ENCODE data around the gene TPO. TPM values are rescaled to one million over a fixed set of nuclear protein-coding genes. Genes with fewer than 3 reads are reported as not detected.
A peak's percentile ranks its signal among the peaks of the same experiment; 100 is the strongest.
"Not testable (repeated sequence)": the region's sequence is repeated elsewhere in the genome, so short reads cannot be mapped to it uniquely, and the experiment has no call there.

TPO gene
- polyA plus RNA-seq, 4 donors: 0.34 to 1.7 (median 1.4) TPM; not detected in 1

GRCh38 chr2:1486670-1487069 is 73.4 kb downstream of the TPO start:
- no peaks in the 10 kb centered on the region for H3K9me3 ChIP-seq (ENCODE audit: control insufficient read depth in 2 of 2, insufficient read depth in 1 of 2, low read depth in 1 of 2, low read length in 1 of 2)
- FAIRE-seq (no peak), DNase-seq (no peak)
- H3K27ac ChIP-seq (ENCODE audit: low read depth in 1 of 3, low read length in 2 of 3): no peak overlapping the region
- H3K36me3 ChIP-seq (ENCODE audit: control insufficient read depth in 3 of 3, insufficient read depth in 2 of 3, low read depth in 1 of 3, low read length in 3 of 3): no peaks in the 10 kb centered on the region
- H3K27me3 ChIP-seq (ENCODE audit: control insufficient read depth in 3 of 3, insufficient read depth in 3 of 3, low read length in 3 of 3): no peaks in the 10 kb centered on the region
- WGBS, 3 donors: 86 to 96% (median 92%) methylated on average over 11 of the region's 11 CpGs
- no peaks in the 10 kb centered on the region for H3K4me1 ChIP-seq (ENCODE audit: control insufficient read depth in 3 of 3, insufficient read depth in 2 of 3, low read depth in 1 of 3, low read length in 2 of 3)
- no peak overlapping the region for H3K4me3 ChIP-seq (ENCODE audit: low read depth in 1 of 3, low read length in 3 of 3)

- Histone ChIP-seq H3K9me3 (ENCODE audit: control insufficient read depth in 2 of 2, insufficient read depth in 1 of 2, low read depth in 1 of 2, low read length in 1 of 2) (no peaks in the 10 kb centered on the region), H3K4me1 (ENCODE audit: control insufficient read depth in 3 of 3, insufficient read depth in 2 of 3, low read depth in 1 of 3, low read length in 2 of 3) (peaks cover 0 to 2% (median 0%) of the 10 kb centered on the region in 3 donors), H3K27me3 (ENCODE audit: control insufficient read depth in 3 of 3, insufficient read depth in 3 of 3, low read length in 3 of 3) (no peaks in the 10 kb centered on the region), H3K36me3 (ENCODE audit: control insufficient read depth in 3 of 3, insufficient read depth in 2 of 3, low read depth in 1 of 3, low read length in 3 of 3) (no peaks in the 10 kb centered on the region), H3K27ac (ENCODE audit: low read depth in 1 of 3, low read length in 2 of 3) (no peak overlapping the region), H3K4me3 (ENCODE audit: low read depth in 1 of 3, low read length in 3 of 3) (no peak overlapping the region)
- 75 to 80% (median 79%) methylated on average over 9 of the region's 9 CpGs for WGBS, 3 donors
- FAIRE-seq: no peak
- DNase-seq: no peak
Observed at GRCh38 chr2:1487758-1488157, 74.5 kb downstream of the TPO start.

- Histone ChIP-seq H3K27me3 (ENCODE audit: control insufficient read depth in 3 of 3, insufficient read depth in 3 of 3, low read length in 3 of 3) (no peaks in the 10 kb centered on the region), H3K4me3 (ENCODE audit: low read depth in 1 of 3, low read length in 3 of 3) (no peak overlapping the region), H3K4me1 (ENCODE audit: control insufficient read depth in 3 of 3, insufficient read depth in 2 of 3, low read depth in 1 of 3, low read length in 2 of 3) (peaks cover 0 to 4% (median 0%) of the 10 kb centered on the region in 3 donors), H3K27ac (ENCODE audit: low read depth in 1 of 3, low read length in 2 of 3) (no peak overlapping the region), H3K9me3 (ENCODE audit: control insufficient read depth in 2 of 2, insufficient read depth in 1 of 2, low read depth in 1 of 2, low read length in 1 of 2) (no peaks in the 10 kb centered on the region), H3K36me3 (ENCODE audit: control insufficient read depth in 3 of 3, insufficient read depth in 2 of 3, low read depth in 1 of 3, low read length in 3 of 3) (no peaks in the 10 kb centered on the region)
- FAIRE-seq (no peak), DNase-seq (no peak)
- WGBS, 3 donors: 69 to 71% (median 70%) methylated on average over 11 of the region's 11 CpGs
Observed at GRCh38 chr2:1488181-1488671, 75.0 kb downstream of the TPO start.

- DNase-seq: no peak
- 81 to 89% (median 83%) methylated on average over 6 of the region's 6 CpGs for WGBS, 3 donors
- no peak for FAIRE-seq
Observed at GRCh38 chr2:1488851-1489250, 75.6 kb downstream of the TPO start.

GRCh38 chr2:1489486-1489885 is 76.2 kb downstream of the TPO start:
- Histone ChIP-seq H3K27me3 (ENCODE audit: control insufficient read depth in 3 of 3, insufficient read depth in 3 of 3, low read length in 3 of 3) (no peaks in the 10 kb centered on the region), H3K4me3 (ENCODE audit: low read depth in 1 of 3, low read length in 3 of 3) (no peak overlapping the region), H3K4me1 (ENCODE audit: control insufficient read depth in 3 of 3, insufficient read depth in 2 of 3, low read depth in 1 of 3, low read length in 2 of 3) (peaks cover 0 to 4% (median 0%) of the 10 kb centered on the region in 3 donors), H3K36me3 (ENCODE audit: control insufficient read depth in 3 of 3, insufficient read depth in 2 of 3, low read depth in 1 of 3, low read length in 3 of 3) (no peaks in the 10 kb centered on the region), H3K27ac (ENCODE audit: low read depth in 1 of 3, low read length in 2 of 3) (no peak overlapping the region), H3K9me3 (ENCODE audit: control insufficient read depth in 2 of 2, insufficient read depth in 1 of 2, low read depth in 1 of 2, low read length in 1 of 2) (no peaks in the 10 kb centered on the region)
- no peak for DNase-seq
- 93 to 95% (median 94%) methylated on average over 9 of the region's 9 CpGs for WGBS, 3 donors
- no peak for FAIRE-seq

More at GRCh38 chr2:1488851-1489250, 75.6 kb downstream of the TPO start:
- Histone ChIP-seq H3K9me3 (ENCODE audit: control insufficient read depth in 2 of 2, insufficient read depth in 1 of 2, low read depth in 1 of 2, low read length in 1 of 2) (no peaks in the 10 kb centered on the region), H3K27me3 (ENCODE audit: control insufficient read depth in 3 of 3, insufficient read depth in 3 of 3, low read length in 3 of 3) (no peaks in the 10 kb centered on the region), H3K4me1 (ENCODE audit: control insufficient read depth in 3 of 3, insufficient read depth in 2 of 3, low read depth in 1 of 3, low read length in 2 of 3) (peaks cover 0 to 4% (median 0%) of the 10 kb centered on the region in 3 donors), H3K36me3 (ENCODE audit: control insufficient read depth in 3 of 3, insufficient read depth in 2 of 3, low read depth in 1 of 3, low read length in 3 of 3) (no peaks in the 10 kb centered on the region), H3K27ac (ENCODE audit: low read depth in 1 of 3, low read length in 2 of 3) (no peak overlapping the region), H3K4me3 (ENCODE audit: low read depth in 1 of 3, low read length in 3 of 3) (no peak overlapping the region)

GRCh38 chr2:1490381-1490780 is 77.1 kb downstream of the TPO start:
- not testable (repeated sequence) for H3K4me1 ChIP-seq (ENCODE audit: control insufficient read depth in 3 of 3, insufficient read depth in 2 of 3, low read depth in 1 of 3, low read length in 2 of 3); H3K27me3 ChIP-seq (ENCODE audit: control insufficient read depth in 3 of 3, insufficient read depth in 3 of 3, low read length in 3 of 3); FAIRE-seq; H3K27ac ChIP-seq (ENCODE audit: low read depth in 1 of 3, low read length in 2 of 3); H3K9me3 ChIP-seq (ENCODE audit: control insufficient read depth in 2 of 2, insufficient read depth in 1 of 2, low read depth in 1 of 2, low read length in 1 of 2); DNase-seq; H3K4me3 ChIP-seq (ENCODE audit: low read depth in 1 of 3, low read length in 3 of 3); H3K36me3 ChIP-seq (ENCODE audit: control insufficient read depth in 3 of 3, insufficient read depth in 2 of 3, low read depth in 1 of 3, low read length in 3 of 3)
- WGBS, 3 donors: 89 to 91% (median 91%) methylated on average over 11 to 16 of the region's 16 CpGs

- no peak overlapping the region for H3K4me3 ChIP-seq (ENCODE audit: low read depth in 1 of 3, low read length in 3 of 3)
- H3K27me3 ChIP-seq (ENCODE audit: control insufficient read depth in 3 of 3, insufficient read depth in 3 of 3, low read length in 3 of 3): no peaks in the 10 kb centered on the region
- no peak overlapping the region for H3K27ac ChIP-seq (ENCODE audit: low read depth in 1 of 3, low read length in 2 of 3)
- no peaks in the 10 kb centered on the region for H3K9me3 ChIP-seq (ENCODE audit: control insufficient read depth in 2 of 2, insufficient read depth in 1 of 2, low read depth in 1 of 2, low read length in 1 of 2)
- DNase-seq (no peak), FAIRE-seq (no peak)
- peaks cover 0 to 4% (median 0%) of the 10 kb centered on the region in 3 donors for H3K4me1 ChIP-seq (ENCODE audit: control insufficient read depth in 3 of 3, insufficient read depth in 2 of 3, low read depth in 1 of 3, low read length in 2 of 3)
- H3K36me3 ChIP-seq (ENCODE audit: control insufficient read depth in 3 of 3, insufficient read depth in 2 of 3, low read depth in 1 of 3, low read length in 3 of 3): no peaks in the 10 kb centered on the region
- WGBS, 3 donors: 76 to 81% (median 77%) methylated on average over 8 of the region's 8 CpGs
Observed at GRCh38 chr2:1491751-1492150, 78.5 kb downstream of the TPO start.

- not testable (repeated sequence) for H3K36me3 ChIP-seq (ENCODE audit: control insufficient read depth in 3 of 3, insufficient read depth in 2 of 3, low read depth in 1 of 3, low read length in 3 of 3); H3K4me3 ChIP-seq (ENCODE audit: low read depth in 1 of 3, low read length in 3 of 3); DNase-seq; FAIRE-seq; H3K27me3 ChIP-seq (ENCODE audit: control insufficient read depth in 3 of 3, insufficient read depth in 3 of 3, low read length in 3 of 3); H3K9me3 ChIP-seq (ENCODE audit: control insufficient read depth in 2 of 2, insufficient read depth in 1 of 2, low read depth in 1 of 2, low read length in 1 of 2); H3K4me1 ChIP-seq (ENCODE audit: control insufficient read depth in 3 of 3, insufficient read depth in 2 of 3, low read depth in 1 of 3, low read length in 2 of 3)
- WGBS, 3 donors: 89 to 96% (median 94%) methylated on average over 8 to 9 of the region's 9 CpGs
- peak overlapping the region in 1 of 3 donors; percentile 89 for H3K27ac ChIP-seq (ENCODE audit: low read depth in 1 of 3, low read length in 2 of 3)
Observed at GRCh38 chr2:1492231-1492630, 79.0 kb downstream of the TPO start.

Data from small intestine (tissue), 7 donors.